CD4-positive, alpha-beta T cell treated with Interleukin-12 subunit alpha and Interleukin-12 subunit beta, for 1 hour (primary cell): Measurements from ENCODE around the gene CLSTN1.
"Not testable (repeated sequence)": the region's sequence is repeated elsewhere in the genome, so short reads cannot be mapped to it uniquely, and the experiment has no call there.

Experiments used
- DNase-seq: peaks from one replicate; pipeline ENCODE4 v3.0.0-alpha.2; 2020

CLSTN1 gene

GRCh38 chr1:9760824-9761223 lies 62.9 kb downstream of the CLSTN1 start:
- no peak for DNase-seq

GRCh38 chr1:9759939-9760338 lies 63.8 kb downstream of the CLSTN1 start:
- DNase-seq = no peak

DNA sequence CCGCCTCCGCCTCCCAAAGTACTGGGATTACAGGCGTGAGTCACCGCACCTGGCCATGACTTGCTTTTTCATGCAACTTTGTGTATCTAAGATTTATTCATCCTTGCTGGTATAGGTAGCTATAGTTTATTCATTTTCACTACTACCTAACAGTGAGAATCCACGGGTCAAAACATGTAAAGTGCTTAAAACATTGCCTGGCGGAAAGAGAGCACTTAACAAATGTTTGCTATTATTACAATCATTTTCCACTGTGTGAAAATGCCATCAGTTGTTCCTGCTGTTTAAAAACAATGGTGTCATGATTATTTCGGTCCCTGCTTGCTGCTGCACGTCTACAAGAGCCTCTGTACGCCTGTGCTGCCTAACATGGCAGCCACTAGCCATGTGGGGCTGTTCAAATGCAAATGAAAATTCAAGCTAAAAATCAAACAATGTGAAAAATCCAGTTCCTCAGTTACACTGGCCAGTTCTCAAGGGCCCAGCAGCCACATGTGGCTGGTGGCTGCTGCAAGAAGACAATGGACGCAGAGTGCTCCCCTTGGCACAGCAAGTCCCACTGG lies 65.1 kb downstream of the CLSTN1 start:
- no peak for DNase-seq

GRCh38 chr1:9755441-9755995 lies 68.2 kb downstream of the CLSTN1 start:
- DNase-seq = no peak

DNA sequence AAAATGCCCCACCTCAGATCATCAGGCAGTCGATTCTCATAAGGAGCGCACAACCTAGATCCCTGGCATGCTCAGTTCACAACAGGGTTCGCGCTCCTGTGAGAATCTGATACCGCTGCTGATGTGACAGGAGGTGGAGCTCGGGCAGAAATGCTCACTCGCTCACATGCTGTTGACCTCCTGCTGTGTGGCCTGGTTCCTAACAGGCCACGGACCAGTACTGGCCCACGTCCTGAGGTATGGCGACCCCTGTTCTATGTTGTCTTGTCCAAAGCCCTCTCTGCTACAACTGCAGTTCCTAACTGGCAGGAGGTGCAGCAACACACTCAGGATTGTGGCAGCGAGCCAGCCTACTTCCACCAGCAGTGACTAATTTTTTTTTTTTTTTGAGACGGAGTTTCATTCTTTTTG lies 70.6 kb downstream of the CLSTN1 start:
- no peak for DNase-seq

- no peak for DNase-seq
These were observed 71.8 kb downstream of the CLSTN1 start for GRCh38 chr1:9751971-9752370.

GRCh38 chr1:9749361-9749760 lies 74.4 kb downstream of the CLSTN1 start:
- no peak for DNase-seq

GRCh38 chr1:9748391-9748790 lies 75.4 kb downstream of the CLSTN1 start:
- DNase-seq = not testable (repeated sequence)

GRCh38 chr1:9746651-9747050 lies 77.1 kb downstream of the CLSTN1 start:
- no peak for DNase-seq

GRCh38 chr1:9746211-9746610 lies 77.6 kb downstream of the CLSTN1 start:
- DNase-seq = no peak

GRCh38 chr1:9744106-9744799 lies 79.5 kb downstream of the CLSTN1 start:
- no peak for DNase-seq

DNA sequence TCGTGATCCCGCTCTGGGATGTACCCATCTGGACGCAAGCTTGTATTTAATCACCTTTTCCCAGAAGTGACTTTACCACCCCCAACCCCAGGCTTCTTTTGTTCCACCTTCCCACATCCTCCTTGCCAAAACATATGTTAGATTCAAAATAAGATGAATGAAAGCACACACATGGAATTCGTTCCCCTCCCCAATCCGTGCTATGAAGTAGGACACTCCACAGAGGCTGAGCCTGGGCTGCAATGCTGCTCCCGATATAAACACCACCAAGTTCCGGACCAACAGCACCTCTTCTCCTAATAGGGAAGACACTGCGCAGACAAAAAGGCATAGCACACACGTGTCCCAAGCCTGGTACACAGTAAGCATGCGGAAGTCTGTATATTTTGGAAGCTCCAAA lies 86.1 kb downstream of the CLSTN1 start:
- no peak for DNase-seq

GRCh38 chr1:9737057-9737456 lies 86.7 kb downstream of the CLSTN1 start:
- no peak for DNase-seq

GRCh38 chr1:9736241-9736640 lies 87.5 kb downstream of the CLSTN1 start:
- DNase-seq = no peak

DNA sequence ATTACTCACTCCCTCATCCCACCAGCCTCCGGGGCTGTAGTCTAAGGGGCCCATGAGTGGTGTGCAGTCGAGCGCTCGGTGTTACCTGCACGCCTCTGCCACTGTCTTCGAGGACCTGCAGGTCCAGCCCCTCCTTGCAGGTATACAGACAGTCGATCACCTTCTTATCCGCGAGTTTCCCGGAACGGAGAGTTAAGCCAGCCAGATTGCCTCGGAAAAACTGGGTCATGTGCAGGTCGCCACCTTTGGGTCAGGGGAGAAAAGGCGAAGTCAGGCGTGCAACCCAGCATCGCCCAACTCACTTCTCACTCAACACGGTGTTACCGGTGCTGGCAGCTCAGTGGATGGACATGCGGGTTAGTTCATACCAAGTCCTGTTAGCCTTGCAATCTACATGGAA lies 88.0 kb downstream of the CLSTN1 start:
- no peak for DNase-seq

- no peak for DNase-seq
These were observed 90.5 kb downstream of the CLSTN1 start for GRCh38 chr1:9733160-9733789.

DNA sequence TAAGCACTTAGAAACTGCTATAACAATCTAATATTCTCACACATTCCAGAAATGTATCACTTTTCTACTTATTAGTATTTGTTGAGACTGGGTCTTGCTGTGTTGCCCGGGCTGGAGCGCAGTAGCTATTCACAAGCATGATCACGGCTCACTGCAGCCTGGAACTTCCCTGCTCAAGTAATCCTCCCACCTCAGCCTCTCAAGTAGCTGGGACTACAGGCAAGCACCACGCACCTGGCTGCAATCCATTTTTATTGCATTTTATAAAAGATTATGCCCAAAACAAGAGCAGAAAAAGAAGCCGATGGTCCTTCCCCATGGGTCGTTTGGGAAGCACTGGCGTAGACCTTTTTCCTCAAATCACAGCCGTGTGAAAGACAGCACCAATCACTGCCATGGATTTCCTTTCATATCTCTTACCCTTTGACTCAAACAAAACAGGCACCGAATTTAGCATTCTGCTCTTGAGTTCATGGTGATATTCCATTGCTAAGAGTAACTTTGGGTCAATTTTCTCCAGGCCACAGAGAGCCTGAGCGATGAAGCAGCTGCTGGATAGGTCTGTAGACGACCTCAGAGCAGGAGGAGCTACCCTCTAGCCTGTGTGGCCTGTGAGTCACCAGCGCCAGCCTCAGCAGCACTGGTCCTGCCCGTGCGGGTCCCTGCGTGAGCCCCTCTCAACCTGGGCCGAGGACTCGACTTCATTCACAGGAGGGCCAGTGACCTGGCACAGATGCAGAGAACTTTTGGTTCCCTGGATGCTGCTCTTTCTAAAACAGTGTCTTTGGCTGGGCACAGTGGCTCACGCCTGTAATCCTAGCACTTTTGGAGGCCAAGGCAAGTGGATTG lies 91.4 kb downstream of the CLSTN1 start:
- no peak for DNase-seq

DNA sequence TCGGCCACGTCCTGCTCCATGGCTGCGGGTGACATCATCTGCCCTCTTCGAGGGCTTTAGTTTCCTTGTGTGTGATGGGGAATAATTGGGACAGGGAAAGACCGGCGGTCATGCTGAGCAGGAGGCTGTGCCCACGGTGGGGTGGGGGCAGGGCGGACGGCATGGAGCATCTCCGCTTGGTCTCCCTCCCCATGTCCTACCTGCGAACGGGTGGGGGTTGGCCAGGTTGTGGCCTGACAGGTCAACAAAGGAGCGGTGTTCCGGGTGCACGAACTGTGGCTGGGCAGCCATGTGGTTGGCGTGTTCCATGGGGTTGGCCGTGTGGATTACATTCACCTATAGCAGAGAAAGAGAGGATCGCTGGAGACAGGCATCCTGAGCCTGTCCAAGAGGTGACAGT lies 92.2 kb downstream of the CLSTN1 start:
- no peak for DNase-seq

DNA sequence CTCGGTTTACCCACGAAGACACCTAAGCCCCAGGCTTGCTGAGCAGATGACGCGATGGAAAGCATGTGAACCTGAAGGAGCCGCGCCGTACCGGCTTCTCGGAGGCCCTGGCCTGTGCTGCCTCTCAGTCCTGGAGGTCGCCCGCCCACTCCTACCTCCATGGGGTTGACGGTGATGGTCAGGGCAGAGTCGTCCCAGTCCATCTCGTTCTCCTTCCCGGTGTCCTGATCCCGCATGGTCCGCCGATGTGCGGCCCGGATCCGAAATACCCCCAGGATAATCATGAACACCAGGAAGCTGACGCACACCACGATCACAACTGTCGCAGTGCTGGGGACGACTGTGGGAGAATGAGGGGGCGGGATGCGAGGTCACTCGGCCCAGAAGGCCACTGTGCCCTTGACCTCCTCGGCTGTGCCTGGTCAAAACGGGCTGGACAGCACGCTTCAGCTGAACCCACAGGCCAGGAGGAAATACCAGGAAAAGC lies 92.7 kb downstream of the CLSTN1 start:
- DNase-seq = no peak

GRCh38 chr1:9730096-9730901 lies 93.5 kb downstream of the CLSTN1 start:
- DNase-seq = no peak

DNA sequence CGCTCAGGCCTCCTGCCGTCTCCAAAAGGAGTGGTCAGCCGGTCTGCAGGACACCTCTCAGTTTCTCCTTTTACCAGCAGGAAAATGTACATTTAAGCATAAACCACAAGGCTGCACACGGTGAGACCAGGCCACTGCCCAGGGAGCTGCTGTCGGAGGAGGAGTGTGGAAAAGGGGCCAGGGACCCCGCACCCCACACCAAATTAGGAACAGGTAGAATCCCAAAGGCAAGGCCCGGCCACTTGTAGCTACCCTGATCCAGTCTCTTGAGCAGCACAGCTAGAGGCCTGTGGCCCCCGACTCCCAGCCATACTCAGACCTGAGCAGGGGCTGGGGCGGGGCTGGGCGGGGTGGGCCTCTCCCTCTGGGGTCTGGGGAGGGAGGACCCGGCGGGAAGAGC lies 94.2 kb downstream of the CLSTN1 start:
- no peak for DNase-seq
